Measurements from ENCODE around the gene MGLL.

MGLL gene

DNA sequence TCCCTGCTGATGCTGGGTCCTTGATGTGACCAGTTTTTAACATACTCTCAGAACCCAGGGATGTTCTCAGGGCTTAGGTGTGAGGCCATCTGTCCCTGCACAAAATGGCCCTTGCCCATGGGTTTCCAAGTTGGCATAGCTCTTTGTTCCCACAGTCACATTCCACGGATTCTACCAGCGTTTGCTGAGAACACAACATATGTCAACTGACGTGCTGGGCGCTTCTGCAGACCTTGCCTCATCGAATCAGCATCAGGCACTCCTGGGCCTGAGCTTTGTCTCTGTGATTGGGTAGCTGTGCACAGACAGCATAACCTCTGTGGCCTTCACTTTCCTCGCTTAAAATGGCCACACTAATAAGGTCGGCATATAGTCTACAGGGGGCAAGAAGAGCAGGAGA, 69.0 kb downstream of the MGLL start:
- DNase-seq = no peak

DNA sequence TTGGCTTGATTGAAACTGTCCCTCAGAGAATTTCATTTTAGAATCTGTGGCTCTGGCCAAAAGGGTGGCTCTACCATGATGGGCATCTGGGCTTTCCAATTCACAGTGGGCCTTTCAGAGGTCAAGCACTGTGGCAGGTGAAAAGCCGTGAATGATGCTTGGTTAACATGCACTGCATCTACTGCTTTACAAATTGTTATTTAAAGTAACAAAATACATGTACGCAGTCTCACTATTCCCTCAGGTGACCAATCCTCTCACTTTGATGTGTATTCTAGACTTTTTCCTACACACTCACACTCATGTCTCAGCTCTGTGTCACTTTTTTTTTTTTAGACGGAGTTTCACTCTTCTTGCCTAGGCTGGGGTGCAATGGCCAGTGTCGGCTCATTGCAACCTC, 70.5 kb downstream of the MGLL start:
- DNase-seq = no peak

DNA sequence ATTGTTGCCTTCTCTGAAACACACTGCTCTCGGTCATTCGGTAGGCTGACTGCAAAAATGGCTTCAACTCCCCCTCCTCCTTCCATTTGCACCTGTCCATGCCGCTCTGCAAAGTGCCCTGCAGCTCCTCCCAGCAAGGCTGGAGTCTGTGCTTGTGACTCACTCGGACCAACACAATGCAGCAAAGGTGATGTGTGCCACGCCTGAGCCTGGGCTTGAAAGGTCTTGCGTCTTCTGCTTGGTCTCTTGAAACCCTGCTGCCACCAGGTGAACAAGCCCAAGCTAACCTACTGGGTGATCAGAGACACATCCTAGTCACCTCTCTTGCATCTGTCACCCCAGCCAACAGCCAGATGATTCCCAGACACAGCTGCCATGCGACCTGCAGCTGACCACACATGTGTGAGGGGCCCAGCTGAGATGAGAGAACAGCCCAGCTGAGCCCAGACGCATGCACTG, 71.1 kb downstream of the MGLL start:
- no peak for DNase-seq

DNA sequence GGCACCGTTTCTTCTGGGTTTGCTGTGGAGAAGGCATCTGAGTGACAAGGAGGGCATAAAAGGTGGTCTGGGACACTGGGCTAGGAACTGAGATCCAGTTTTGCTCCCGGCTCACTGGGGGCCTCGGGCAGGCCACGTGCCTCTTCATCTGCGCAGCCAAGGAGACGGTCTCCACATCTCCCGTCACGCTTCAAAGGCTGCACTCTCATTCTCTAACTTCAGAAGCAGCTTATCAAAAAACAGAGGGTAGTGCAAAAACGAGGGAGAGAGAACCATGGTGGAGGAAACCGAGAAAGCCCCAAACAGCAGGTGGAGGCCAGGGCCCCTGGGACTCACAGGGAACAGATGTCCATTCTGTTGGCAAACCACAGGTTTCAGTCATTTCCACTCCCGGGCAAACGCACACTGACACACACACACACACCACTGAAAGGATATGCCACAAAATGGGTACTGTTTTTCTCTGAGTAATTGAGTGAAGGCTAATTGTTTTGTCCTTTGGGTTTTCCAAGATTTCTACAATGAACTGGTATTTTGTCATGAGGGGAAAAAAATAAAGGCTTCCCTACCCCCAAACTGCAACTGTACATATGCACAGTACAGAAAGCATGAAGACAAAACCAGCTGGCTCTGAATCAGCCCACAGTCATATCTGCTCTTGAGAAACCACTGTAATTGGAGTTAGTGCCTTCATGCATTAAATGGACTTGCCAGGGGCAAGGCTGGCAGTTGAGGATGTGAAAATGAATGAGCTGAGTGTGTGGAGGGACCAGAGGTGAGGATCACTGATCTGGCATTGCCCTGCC, 71.9 kb downstream of the MGLL start:
- DNase-seq = peak; percentile 63 to 85 (median 73)

DNA sequence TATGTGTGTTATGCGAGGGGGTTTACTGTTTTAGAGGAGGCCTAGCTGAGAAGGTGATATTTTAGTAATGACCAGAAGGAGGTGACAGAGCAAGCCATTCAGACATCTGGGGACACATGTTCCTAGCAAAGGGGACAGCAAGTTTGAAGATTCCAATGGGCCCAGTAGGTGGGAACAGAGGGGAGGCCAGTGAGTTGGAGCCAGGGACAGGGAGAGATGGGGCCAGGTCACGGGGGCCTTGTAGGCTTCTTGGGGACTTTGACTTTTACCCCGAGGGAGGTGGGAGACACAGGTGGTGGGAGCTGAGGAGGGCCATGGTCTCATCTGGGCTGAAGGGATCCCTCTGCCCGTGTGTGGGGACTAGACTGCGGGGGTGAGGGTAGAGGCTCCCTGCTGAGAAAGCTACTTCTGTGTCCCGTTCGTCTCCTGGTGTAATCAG, 72.5 kb downstream of the MGLL start:
- DNase-seq = no peak

DNA sequence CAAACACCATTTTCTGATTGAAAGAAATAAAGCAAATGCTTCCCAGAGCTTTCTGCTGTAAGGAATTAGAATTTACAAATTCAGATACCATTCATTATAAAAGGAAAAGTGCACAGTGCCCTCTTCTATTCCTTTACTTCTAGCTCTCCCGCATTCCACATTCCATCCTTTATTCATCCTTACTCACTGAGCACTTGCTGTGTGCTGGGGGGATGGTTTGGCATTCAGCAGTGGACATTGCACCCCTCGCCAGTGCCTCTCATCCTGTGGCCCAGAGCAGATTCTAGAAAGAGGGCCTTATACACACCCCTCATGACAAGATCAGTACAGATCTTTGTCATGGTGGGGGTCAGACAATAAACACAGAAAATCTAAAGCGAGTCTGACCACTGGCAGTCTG, 73.0 kb downstream of the MGLL start:
- no peak for DNase-seq

DNA sequence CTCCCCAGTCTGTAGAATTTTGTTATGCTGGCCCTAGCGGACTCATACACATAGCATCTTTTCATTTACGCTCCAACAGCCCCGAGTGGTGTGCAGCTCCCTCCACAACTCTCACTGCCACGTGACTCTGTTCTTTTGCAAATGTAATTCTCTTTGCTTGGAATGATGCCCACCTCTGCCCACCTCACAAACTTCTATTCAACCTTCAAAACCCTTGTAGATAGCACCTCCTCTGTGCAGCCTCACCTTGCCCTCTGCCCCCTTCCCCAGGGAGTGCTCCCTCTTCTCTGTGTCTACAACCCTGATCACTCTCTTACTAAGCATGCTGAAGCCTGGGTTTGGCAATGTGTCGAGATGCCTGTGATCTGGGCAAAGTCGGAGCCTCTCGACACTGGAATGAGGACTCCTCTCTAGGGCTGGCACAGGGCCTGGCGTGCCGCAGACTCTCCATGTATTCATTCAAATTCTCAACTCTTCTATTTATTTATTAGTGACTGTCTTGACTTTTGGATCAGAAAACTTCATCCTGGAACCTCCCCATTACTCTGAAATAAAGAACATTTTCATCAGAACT, 73.5 kb downstream of the MGLL start:
- DNase-seq = no peak

DNA sequence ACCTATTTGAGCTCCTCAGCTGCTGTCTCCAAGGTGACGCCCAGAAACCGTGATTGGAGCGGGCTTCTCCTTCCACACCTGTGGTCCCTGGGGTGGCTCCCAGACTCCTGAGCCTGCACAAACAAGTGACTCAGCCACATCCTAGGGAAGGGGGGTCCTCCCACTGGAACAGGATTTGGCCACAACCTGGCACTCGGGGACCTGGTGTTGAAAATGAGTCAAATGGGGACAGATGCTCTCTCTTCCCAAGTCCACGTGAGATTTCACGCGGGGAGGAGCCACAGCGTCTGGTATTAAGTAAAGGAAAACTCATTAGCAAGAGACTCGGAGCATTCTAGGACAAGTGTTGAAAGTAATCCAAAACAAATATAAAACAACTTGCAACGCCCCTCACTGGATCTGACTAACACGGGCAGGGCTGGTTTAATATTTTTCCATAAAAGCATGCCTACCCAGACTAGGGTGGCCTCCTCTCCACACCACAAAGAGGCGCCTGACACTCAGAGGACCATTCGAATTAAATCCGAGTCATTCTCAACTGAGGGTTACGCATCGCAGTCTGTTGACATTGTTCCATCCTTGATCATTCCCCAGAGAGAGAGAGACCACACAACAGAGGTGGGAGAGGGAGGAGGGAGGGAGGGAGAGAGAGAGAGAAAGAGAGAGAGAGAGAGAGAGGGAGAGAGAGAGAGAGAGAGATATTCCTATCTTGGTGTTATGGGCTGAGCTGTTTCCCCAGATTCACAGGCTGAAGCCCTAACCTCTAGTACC, 74.4 kb downstream of the MGLL start:
- DNase-seq = no peak

DNA sequence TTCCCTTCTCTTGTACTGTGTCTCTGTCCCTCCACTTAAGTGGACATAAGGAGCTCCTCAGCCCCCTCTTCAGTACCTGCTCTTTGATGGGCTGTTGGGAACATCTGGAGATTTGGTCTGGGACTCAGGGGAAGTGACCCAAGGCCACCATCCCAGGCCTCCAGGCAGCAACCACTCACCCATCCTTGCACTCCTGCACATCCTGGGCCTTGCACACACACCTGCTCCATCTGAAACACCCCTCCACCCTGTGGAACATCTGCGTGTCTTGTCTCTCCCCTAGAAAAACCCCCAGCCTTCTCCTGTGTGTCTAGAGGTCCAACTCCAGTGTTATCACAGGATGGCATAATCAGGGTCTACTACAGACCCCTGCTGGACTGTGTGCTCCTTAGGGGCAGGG, 75.2 kb downstream of the MGLL start:
- DNase-seq = no peak

DNA sequence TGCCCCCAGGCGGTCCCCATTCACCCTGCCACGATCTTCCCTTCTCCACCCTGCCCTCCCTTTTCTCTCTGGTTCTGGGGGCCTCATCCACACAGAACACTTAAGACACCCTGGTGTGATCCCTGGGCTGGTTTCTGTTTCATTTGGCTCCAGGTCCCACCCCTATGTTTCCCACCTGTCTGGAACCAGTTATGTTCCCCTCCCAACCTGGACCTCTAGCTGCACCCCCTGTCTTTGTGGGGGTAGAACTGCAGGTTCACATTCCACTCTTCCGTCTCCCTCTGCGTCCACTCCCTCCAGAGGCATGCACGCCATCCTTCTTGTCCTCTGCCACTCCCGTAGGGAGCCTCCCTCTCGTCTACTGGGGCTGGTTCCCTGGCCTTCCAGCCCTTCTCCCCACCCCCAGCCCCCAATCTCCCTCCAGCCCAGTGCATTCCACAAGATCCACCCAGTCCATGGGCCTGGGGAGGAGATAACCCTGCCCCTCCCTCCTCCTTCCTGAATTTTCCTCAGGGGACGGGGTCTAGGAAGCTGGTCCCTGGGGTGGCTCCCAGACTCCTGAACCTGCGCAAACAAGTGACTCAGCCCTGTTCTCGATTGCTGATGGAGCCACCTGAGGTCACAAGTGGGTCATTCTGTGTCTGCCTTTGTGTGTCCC, 75.8 kb downstream of the MGLL start:
- no peak for DNase-seq

DNA sequence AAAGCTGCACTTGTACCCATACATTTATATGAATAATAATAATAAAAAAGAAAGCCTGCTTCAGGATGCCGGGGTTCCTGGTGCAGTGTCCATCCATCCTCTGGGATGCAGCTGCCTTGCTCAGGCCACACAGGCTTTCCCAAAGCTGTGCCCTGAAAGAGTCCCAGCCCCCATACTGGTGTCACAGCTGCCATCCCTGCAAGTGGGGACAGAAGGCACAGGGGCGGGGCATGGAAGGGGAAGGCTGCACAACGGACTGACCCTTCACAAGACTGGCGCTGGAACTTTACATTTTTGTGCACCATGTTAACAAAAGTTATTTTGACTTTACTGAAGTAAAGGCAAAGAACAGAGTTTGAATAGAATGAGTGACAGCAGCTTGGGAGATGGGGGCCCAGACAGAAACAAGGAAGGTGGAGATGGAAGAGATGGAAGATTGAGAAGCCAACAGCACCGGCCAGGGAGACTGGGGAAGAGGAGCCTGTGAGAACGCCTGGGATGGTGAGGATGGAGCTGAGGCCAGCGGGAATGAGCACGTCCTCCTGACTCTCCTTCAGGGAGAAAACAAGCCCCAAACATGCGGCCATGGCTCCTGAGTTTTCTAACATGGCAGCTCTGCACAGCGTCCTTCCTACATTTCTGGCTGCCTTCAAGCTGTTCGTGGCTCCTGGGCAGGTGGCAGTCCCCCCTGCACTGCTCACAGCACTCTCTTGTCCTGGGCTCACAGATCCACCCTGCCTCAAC, 76.5 kb downstream of the MGLL start:
- no peak for DNase-seq

DNA sequence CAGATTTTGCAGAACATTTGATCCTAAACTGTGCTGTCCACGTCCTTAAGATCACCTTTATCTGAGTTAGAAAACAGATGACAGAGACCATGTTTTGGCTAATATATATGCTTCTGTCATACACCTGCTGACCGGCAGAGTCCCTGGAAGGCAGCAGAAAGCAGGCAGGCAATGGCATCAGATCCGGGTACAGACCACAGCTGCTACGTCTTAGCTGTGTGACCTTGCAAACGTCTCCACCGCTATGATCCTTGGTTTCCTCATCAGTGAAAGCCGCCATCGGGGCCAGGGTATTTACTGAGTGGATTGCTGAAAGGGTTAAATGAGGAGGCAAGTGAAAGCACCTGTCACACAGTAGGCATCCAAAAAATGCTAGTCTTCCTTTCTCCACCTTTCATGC, 77.4 kb downstream of the MGLL start:
- DNase-seq = no peak

DNA sequence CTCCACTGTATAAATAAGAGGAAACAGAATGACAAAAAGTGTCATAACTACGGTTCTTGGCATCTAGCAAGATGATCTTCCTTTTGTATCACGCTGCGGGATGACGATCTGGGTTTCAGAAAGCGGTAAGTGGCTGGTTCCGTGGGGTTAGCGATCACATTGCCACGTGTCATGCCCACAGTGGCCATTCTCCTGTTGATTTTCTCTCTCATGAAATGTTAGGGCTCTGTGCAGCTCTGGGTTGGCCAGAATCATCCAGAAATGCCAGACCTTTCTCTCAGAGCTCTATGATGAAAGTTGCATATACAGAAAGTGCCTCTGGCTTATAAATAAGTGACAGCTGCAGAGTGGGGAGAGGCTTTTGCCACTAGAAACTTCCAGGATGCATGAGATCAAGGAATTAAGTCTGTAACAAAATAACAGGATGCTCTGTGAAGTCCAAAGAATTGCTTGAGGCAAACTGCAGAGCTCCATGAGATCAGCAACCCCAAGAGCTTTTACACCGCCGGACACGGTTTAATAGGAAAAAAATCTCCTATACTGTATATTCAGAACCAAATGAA, 78.0 kb downstream of the MGLL start:
- no peak for DNase-seq

DNA sequence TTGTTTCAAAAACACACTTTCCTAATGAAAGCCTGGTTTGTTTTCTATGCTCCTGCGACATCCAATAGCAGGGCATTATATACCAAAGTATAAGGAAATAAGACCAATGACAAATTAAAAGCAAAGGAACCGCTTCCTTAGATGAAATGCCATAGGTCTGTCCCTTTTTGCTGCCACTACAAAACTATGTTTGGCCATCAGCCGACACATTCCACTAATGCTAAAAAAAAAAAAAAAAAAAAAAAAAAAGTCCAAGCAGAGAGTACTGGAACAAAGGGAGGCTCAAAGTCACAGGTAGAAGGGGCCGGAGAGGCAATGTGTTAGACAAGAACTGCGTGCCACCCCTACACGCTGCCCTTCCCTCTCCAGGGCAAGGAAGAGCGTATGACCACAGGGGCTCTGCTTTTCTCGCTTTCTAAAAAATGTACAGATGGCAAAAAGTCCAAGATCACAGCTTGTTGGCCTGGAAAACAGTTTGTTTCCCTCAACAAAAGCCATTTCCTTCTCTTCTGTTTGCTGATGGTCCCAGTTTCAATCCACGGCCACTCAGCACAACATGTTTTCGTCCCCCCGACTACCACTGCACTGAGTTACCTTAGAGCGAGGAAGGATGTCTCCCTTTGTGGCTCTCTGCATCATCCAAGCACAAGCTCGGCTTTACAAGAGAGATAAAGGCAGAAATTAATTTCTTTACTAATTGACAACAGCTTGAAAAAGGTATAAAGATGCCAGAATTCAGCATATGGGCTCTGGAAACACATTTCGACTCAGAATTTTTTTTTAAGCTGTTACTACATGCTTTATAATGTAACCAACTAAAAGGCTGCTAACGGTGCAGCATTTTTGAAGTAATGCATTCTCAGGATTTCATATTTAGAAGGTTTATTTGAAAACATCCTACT, 78.7 kb downstream of the MGLL start:
- DNase-seq = no peak

DNA sequence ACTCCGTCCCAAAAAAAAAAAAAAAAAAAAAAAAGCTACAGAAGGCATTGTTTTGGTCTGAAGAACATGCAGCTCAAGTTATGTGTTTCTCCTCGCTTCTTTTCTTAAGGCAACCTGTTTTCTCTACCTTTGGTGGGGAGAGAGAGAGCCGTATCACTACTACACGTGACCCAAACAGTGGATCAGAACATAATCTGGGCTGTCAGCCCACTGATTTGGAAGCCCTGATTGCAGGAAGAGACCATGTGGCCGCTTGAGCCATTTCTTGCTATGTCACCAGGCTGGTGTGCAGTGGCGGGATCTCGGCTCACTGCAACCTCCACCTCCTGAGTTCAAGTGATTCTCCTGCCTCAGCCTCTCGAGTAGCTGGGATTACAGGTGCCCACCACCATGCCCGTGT, 79.7 kb downstream of the MGLL start:
- no peak for DNase-seq

DNA sequence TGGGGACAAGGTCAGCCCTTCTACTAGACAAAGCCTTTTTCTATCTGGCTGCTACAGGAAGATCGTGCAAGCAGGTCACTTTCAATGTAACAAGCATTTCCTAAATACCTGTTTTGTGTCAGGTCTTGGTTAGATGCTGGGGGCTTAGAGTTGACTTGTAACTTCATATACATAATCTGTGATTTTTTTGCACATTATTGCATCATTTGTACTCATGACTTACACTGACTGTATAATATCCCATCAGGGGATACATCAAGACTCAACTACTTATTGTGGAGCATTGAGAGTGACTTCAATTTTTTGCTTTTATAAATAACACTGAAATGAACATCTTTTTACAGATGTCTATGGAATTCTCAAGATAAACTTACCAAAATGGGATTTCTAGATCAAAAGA, 80.6 kb downstream of the MGLL start:
- no peak for DNase-seq

DNA sequence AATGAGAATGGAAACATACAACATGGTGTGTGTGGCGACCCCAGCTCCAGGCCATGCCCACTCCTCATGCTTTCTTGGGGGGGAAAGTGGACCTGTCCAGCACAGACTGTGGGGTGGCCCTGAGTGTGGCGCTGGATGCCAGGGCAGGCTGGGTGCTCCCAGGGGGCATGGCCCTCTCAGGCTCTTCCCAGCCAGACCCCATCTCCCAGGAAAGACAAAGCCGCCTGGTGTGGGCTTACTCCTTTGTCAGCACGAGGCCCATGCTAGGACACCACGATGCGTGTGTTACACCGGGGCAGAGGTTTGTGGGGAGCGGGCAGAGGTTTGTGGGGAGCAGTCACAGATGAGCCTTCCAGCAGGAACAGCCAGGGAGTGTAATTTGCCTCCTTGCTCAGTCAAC, 81.1 kb downstream of the MGLL start:
- no peak for DNase-seq

DNA sequence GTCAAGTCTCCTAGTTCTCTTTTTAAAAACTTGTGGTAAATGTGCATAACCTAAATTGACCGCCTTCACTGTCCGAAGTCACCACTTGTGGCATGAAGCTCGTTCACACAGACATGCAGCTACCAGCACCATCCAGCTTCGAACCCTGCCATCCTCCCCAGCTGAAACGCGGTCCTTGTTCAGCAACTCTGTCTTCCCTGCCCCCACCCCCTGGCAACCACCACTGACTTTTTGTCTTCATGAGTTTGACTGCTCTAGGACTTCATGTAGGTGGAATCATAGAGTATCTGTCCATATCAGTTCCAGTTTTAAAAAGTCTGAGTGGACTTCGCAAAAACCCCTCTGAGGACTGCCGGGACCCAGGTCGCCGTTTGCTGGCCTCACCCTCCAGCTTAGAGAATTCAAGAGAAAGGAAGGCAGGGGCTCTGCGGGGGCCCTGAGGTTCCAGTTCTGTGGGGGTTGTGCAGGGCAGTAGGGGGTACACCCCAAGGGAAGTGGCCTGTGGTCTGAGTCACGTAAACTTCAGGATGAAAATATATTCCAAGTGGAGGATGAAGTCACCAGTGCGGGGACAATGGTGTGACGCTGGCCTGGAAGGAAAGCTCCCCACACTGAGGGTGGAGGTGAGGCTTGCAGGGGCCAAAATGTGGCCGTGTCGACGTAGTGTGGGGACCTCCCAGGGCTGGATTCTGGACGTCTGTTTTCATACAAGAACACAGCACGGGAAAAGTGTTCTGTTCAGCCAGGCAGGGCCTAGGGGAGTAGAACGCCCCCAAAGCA, 82.0 kb downstream of the MGLL start:
- DNase-seq = no peak

DNA sequence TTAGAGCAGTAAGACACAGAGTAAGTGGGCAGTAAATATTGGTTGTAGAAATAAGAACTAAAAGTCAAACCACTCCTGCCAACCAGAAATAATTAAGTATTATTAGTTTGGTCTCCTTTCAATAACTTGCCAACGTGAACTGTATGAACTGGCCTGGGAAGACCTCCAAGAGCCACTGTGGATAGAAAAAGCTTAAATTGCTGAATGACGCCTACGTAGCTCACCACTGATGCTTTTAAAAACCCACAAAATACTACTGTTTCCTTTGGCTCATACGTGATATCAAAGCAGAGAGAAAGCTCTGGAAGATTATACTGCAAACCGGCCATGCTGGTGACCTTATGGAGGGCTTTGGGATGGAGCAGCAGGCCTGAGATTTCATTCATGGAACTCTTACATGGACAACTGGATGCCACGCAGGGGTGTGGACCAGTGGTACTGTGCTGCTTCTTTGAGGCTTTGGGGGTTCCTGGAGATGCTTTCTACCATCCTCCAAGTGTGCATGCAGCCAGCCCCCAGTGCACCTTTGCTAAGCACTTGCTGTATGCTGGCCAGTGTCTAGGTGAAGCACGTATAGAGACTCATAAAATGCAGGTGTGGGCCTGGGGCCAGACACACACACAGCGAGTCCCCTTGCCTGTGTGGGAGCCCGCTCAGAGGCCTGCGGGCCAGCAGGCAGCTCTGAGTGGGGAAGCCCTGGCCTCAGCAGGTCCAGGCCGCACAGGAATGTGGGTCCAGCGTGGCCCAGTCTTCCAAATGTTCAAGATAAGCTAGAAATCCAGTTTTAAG, 82.8 kb downstream of the MGLL start:
- DNase-seq = no peak
